HG03575 (cell line): ENCODE data around the gene TMEM256.

Experiments used
- ATAC-seq: cut with Tn5 transposase; IDR thresholded peaks from one replicate; pipeline ENCODE4 v1.9.1; 2021; ENCODE audit not compliant: unreplicated experiment, insufficient number of reproducible peaks, low FRiP score; ENCODE audit errors: extremely low read depth

The TMEM256 gene

GRCh38 chr17:7410634-7411426, 6.9 kb upstream of the TMEM256 start:
- no peak for ATAC-seq

DNA sequence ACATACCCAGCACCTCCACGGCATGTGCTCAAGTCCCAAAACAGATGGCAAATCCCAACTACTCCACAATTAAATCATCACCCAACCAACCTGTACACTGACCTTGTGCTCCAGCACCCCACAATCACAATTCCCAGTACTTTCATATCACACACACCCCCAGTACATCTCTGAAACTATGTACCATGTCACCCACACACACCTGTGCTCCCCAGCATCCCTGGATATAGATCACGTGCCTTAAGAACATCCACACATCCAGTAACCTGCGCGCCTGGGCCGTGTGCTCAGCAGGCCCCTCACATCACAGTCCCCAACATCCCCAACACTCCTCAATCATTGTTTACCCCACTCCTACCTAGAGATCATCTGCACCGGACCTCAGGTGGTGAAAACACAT, 5.8 kb upstream of the TMEM256 start:
- no peak for ATAC-seq

DNA sequence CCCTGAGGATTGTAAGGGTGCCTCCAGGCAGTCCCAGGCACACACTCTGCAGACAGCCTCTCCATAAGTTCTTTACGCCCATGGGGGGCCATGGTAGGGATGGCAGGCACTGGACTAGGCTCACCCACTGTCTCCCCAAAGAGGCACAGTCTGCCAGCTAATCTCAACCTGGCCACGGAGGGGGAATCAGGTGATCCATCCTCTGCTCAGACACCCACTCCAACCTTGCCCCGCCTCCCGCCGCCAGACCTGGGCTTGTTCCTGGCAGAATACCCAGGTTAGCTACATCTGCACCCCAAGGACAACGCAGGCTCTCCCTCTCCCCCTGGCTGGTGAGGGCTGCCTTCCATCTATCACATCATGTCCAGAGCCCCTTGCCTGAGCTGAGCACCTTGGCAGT, 5.0 kb upstream of the TMEM256 start:
- no peak for ATAC-seq

- ATAC-seq, result no peak
Observed at GRCh38 chr17:7408252-7408727, 4.4 kb upstream of the TMEM256 start.

GRCh38 chr17:7407485-7408251, 3.8 kb upstream of the TMEM256 start, which contains the start of gene NLGN2:
NLGN2 (plus strand) TSS chr17:7407845; CDS start chr17:7408256, 411 bp downstream.
- ATAC-seq, result no peak

GRCh38 chr17:7407082-7407481, 3.2 kb upstream of the TMEM256 start:
- no peak for ATAC-seq

DNA sequence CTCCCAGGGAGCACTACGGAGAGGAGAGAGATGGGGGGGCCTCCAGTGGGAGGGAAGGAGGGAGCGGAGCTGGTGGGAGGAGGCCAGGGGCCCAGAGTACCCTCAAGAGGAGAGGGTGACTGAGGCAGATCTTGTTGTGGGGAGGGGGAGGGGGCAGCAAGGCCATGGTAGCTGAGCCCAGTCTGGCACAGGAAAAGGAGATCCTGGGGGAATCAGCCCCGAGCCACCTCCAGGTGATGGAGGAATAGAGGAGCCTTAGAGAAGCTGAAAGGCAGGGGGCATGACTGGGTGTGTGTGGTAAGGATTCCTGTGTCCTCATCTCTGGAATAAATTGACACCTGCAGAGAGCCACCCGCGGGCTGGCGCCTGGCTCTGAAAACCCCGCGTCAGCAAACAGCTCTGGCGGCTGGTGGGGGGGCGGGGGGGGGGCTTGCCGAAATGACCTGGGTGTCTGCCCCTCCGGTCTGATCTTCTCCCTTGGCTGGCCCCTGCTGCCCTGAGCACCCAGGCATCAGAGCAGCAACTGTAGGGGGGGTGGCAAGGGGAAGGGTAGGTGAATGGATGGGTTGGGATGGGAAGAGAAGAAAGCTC, 2.4 kb upstream of the TMEM256 start:
- ATAC-seq, result no peak

DNA sequence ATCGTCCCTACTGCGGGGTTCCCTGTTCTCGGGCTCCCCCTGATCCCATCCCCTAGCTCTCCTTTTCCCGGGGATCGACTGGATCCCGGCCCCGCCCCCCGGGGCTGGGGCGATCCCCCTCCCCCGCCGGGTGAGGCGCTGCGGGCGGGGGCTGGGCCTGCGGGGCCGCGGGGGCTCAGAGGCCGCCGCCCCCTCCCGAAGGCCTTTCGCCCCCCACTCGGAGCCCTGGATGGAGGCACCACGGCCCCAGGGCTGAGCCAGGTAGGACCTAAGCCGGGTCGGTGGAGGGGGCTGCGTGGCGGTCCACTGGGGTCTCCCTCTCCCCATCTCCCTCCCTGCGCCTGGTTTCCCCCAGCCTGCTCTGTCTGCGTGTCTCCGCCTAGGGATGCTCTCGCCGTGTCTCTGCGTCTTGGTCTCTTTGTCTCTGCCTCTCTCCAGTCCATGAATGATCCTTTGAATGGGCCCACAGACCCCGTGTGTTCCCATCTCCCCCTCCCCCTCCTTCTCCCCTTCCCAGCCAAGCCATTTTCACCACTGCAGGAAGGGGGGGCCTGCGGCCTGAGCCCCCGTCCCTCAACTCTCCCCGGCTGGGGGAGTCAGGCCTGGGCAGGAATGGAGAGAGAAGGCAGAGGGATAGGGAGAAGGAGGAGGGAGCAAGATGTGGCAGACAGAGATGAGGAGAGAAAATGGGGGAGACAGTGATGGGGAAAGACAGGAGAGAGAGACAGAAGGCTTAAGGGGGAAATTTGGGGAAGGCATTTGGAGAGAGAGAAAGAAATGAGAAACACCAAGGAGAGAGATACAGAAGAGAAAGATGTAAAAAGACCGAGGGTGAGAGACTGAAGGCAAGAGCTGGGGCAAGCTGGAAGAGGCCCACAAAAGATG, 1.7 kb upstream of the TMEM256 start:
- no peak for ATAC-seq

DNA sequence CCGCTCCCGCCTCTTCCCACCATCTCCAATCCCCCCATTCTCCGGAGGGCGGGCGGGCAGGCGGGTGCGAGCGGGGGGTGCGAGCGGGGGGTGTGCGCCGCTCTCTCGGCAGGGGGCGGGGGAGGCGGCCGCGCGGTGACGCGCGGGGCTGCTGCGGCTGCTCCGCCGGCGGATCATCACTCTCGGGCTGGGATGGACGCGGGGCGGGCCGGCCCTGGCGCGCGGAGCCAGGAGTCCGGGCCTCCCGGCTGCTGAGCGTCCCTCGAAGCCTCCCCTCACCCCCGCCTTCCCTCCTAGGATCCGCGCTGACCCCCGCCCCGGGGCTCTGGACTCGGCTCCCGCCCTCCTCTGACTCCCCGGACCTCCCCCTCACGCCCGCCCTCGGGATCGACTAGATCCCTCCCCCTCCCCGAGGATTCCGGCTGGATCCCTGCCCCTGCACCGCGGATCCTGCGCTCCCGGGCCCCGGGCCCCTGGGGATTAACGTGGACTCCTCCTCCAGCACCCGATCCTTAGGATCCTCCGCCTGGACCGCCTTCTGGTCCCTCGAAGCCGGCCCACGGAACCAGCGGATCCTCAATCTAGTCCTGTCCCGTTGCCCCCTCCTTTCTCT, 946 bp upstream of the TMEM256 start:
- no peak for ATAC-seq

GRCh38 chr17:7403727-7403976, 245 bp downstream of the TMEM256 start:
- ATAC-seq, result peak; percentile 16

- ATAC-seq, result no peak
Observed at GRCh38 chr17:7403043-7403726, 712 bp downstream of the TMEM256 start.

DNA sequence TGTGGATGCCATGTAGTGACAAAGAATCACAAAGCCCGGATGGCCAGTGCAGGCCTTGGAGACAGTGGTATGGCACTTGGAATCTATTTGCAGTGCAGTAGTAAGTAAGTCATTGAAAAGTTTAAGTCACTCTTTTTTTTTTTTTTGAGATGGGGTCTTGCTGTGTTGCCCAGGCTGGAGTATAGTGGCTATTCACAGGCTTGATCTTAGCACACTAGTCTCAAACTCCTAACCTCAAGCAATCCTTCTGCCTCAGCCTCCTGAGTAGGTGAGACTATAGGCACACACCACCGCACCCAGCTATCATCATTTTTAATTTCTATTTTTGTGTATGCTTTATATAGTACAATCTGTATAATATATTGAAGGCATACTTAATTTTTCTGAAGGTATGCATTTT, 5.3 kb downstream of the TMEM256 start:
- no peak for ATAC-seq

DNA sequence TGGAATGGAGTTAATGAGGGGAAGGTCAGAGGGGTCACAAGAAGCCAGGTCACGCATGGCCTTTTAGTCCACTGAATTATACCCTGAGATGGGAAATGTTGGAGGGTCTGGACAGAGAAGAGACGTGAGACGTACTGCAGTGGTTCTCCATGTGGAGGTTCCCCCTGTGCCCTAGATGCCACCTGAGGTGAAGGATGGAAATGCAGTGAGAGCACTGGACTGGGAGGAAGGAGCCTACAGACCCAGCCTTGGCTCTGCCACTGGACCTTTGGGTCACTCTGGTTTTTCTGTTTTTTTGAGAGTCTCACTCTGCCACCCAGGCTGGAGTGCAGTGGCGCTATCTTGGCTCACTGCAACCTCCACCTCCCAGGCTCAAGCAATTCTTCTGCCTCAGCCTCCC, 7.8 kb downstream of the TMEM256 start:
- ATAC-seq, result no peak

GRCh38 chr17:7394452-7395191, 9.3 kb downstream of the TMEM256 start, which contains the start of gene PLSCR3:
PLSCR3 (minus strand) TSS chr17:7394525; CDS start chr17:7394110, 415 bp downstream.
- ATAC-seq, result no peak

- no peak for ATAC-seq
Observed at GRCh38 chr17:7393613-7394451, 10.1 kb downstream of the TMEM256 start.

DNA sequence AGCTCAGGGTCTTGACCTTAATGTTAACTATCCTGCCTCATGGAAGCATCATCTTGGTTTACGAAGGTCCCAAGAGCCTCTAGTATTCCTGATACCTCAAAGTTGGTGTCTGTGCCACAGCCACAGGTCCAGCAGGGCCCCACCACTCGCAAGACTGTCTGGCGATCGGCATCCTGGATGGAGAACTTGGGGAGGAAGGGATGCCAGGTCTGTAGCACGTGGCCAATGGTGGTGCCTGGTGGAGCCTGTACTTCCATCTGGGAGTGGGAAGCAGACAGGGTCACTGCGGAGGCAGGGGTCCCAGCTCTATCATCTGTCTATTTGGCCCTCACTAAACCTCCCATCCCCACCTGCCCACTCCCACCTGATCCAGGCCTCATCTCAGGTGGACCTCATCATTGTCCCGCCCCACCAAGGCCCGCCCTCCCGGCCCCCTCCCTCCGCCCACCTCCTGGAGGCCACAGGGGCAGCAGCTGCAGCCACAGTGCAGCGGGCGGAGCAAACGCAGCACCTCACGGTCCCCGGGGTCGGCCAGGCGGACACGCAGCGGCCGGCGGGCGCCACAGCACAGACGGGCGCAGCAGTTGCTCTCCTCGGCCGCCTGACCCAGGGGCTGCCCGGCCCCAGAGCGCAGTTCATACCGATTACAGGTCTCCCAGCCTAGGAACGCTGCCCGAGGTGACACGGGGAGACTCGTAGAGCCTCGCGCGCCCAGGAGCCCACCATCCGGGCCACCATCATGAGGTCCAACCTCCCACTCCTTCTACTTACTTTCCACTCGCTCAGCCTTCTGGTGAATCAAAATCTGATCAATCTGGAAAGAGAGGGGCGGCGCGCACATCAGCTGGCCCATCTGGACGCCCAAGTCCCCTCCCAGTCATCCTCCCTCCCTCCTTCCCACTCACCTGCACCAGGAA, 10.9 kb downstream of the TMEM256 start:
- ATAC-seq, result no peak
